Fibroblast of the conjunctiva (primary cell): ENCODE measurements around the gene C2CD4B.

Experiments used
- DNase-seq: peaks from one replicate; pipeline ENCODE4 v3.0.0-alpha.2; 2010; ENCODE audit warnings: low read depth

The C2CD4B gene

DNA sequence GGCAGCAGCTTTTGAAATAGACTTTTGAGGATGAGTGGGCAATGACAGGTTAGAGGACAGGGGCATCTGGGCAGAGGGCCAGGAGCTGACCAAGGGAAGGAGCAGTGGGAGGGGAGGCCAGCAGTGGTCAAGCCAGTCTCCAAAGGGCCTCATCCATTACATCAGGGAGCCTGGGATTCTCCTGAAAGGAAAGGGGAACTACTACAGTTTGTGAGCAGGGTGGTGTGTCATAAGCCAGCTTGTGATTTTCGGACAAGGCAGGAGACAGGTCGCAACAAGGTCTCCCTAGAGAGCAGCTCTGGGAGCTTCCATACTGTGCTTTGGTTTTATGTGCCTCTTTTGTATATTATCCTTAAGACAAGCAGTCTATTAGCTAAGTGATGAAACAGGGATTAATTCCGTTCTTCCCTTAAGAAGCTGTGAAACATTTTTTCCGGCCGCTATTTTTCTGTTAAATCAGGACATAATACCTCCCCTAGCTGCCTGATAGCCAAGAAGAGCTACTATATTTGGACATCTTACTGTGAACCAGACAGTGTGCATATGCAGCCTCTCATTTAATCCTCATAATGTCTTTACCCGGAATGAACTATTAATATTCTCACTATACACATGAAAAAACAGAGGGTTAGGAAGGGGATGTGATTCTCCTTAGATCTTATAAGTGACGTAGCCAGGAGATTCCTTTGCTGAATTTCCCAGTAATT lies 46.4 kb downstream of the C2CD4B start:
- no peak for DNase-seq

DNA sequence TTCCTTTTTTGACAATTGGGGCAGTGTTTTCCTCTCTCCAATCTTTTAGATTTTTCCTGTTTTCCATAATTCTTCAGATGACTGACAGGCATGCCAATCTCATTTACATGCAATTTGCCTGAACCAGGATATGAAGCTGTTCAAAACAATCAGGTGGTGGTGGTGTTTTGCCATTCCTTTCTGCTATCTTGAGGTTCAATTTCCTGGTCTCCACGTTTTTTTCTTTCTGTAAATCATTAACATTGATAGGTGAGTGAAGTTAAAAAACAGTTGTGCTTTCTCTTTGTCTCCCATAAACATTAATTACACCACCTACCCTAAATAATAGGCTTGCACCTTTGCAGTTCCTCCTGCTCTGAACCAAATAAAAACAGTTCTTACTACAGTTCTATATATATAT lies 49.2 kb downstream of the C2CD4B start:
- no peak for DNase-seq
